ENCODE results near the gene MORF4L2. TPM values are rescaled to one million over a fixed set of nuclear protein-coding genes. Genes with fewer than 3 reads are reported as not detected.
"Not testable (repeated sequence)": the region's sequence is repeated elsewhere in the genome, so short reads cannot be mapped to it uniquely, and the experiment has no call there.

MORF4L2 gene
- total RNA-seq, 4 donors from 2014 or later: 203 to 284 (median 249) TPM

DNA sequence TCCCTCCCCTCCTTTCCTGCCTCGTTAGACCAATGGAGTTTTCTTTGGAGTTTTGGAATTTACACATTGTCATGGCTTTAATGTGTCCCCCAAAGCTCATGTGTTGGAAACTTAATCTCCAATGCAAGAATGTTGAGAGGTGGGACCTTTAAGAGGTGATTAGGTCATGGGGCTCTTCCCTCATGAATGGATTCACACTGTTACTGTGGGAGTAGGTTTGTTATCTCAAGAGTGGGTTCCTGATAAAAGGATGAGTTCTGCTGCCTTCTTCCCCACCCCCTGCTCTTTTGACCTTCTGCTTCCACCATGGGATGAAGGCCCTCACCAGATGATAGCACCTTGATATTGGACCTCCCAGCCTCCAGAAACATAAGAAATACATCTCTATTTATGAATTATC is 16.8 kb downstream of the MORF4L2 start:
- no peak for TF ChIP-seq EP300 (IDR thresholded peaks at IDR 0.05)
- no peak for TF ChIP-seq POLR2A (IDR thresholded peaks at IDR 0.05)
- TF ChIP-seq CTCF (IDR thresholded peaks at IDR 0.05): no peak
- WGBS, 2 donors: 63 to 67% methylated on average over 1 of the region's 1 CpG
- DNase-seq (ENCODE audit: low spot score in 2 of 2): no peak

GRCh38 chrX:103666202-103667107 is 20.0 kb downstream of the MORF4L2 start:
- no peaks in the 10 kb centered on the region for H3K9me3 ChIP-seq
- no peak overlapping the region for H3K4me3 ChIP-seq
- H3K36me3 ChIP-seq: no peaks in the 10 kb centered on the region
- TF ChIP-seq CTCF (IDR thresholded peaks at IDR 0.05) (no peak), POLR2A (IDR thresholded peaks at IDR 0.05) (no peak), EP300 (IDR thresholded peaks at IDR 0.05) (no peak)
- H3K4me1 ChIP-seq: no peaks in the 10 kb centered on the region
- H3K27ac ChIP-seq: no peak overlapping the region
- WGBS, 2 donors: 87 to 100% methylated on average over 1 to 3 of the region's 3 CpGs
- DNase-seq (ENCODE audit: low spot score in 2 of 2): no peak
- peaks cover 0 to 30% of the 10 kb centered on the region in 2 donors for H3K27me3 ChIP-seq

More for the DNA sequence above, 16.8 kb downstream of the MORF4L2 start:
- H3K27me3 ChIP-seq: peaks cover 0 to 19% of the 10 kb centered on the region in 2 donors
- no peaks in the 10 kb centered on the region for H3K36me3 ChIP-seq
- no peak overlapping the region for H3K27ac ChIP-seq
- no peaks in the 10 kb centered on the region for H3K9me3 ChIP-seq
- no peaks in the 10 kb centered on the region for H3K4me1 ChIP-seq
- H3K4me3 ChIP-seq: no peak overlapping the region

DNA sequence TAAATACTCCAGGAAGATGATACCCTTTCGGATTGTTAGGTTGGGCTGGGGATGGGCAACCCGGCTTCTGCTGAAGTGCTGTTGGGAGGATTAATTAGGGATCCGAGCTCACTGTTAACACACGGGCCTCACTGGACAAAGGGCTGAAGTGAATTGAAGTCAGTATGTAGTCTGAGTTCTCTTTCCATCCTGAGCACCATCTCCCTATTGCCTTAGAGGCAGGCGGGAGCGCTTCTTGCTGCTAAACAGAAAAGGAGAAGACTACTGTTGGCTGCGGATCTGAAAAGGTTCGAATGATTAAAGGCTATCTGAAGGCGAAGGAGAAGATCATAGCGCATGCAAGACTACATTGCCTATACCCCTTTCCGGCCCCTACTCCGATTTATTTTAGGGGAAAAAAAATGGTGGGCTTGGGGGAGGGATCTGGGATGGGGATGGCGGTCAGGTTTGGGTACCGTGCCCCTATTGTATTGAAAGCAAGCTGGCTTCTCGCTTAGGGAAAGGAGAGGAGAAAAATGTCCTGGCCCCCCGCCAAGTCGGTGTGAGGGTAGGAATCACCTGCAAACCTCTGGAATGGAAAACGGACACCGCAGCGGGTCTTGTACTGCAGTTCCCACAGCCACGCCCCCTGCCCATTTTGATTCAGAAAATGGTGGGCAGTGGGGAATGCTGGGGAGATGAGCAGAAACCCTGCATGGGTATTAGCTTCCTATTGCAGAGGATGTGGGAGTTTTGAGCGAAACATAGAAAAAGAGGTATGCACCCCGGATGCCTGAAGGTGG is 22.3 kb downstream of the MORF4L2 start:
- 16 to 40% methylated on average over 23 of the region's 23 CpGs for WGBS, 2 donors
- Histone ChIP-seq H3K27ac (no peak overlapping the region), H3K9me3 (no peaks in the 10 kb centered on the region), H3K27me3 (peaks cover 0 to 34% of the 10 kb centered on the region in 2 donors), H3K4me1 (no peaks in the 10 kb centered on the region), H3K36me3 (no peaks in the 10 kb centered on the region), H3K4me3 (peak overlapping the region in 1 of 4 donors; percentile 26)
- TF ChIP-seq POLR2A (IDR thresholded peaks at IDR 0.05) (no peak), CTCF (IDR thresholded peaks at IDR 0.05) (no peak), EP300 (IDR thresholded peaks at IDR 0.05) (no peak)
- DNase-seq (ENCODE audit: low spot score in 2 of 2): no peak

GRCh38 chrX:103659460-103659859 is 27.0 kb downstream of the MORF4L2 start:
- WGBS, 2 donors: 88 to 91% methylated on average over 2 of the region's 2 CpGs
- not testable (repeated sequence) for DNase-seq (ENCODE audit: low spot score in 2 of 2); H3K9me3 ChIP-seq; H3K27ac ChIP-seq; H3K36me3 ChIP-seq; H3K4me3 ChIP-seq; H3K4me1 ChIP-seq
- peaks cover 0 to 18% of the 10 kb centered on the region in 2 donors for H3K27me3 ChIP-seq

GRCh38 chrX:103658681-103659433 is 27.6 kb downstream of the MORF4L2 start:
- Histone ChIP-seq H3K27me3 (peaks cover 0 to 12% of the 10 kb centered on the region in 2 donors), H3K4me3 (no peak overlapping the region), H3K27ac (no peak overlapping the region), H3K36me3 (no peaks in the 10 kb centered on the region), H3K4me1 (no peaks in the 10 kb centered on the region), H3K9me3 (no peaks in the 10 kb centered on the region)
- TF ChIP-seq CTCF (IDR thresholded peaks at IDR 0.05): no peak
- no peak for DNase-seq (ENCODE audit: low spot score in 2 of 2)
- WGBS, 2 donors: 70 to 73% methylated on average over 4 to 5 of the region's 5 CpGs

GRCh38 chrX:103657066-103657465 is 29.4 kb downstream of the MORF4L2 start:
- not testable (repeated sequence) for DNase-seq (ENCODE audit: low spot score in 2 of 2); H3K27me3 ChIP-seq; H3K36me3 ChIP-seq; H3K9me3 ChIP-seq; H3K4me3 ChIP-seq; H3K27ac ChIP-seq; H3K4me1 ChIP-seq
- WGBS, 2 donors: 91 to 100% methylated on average over 2 of the region's 2 CpGs

Measured in tibial nerve (tissue), 4 donors.